ENCODE results near the gene SSC4D. TPM values are rescaled to one million over a fixed set of nuclear protein-coding genes. Genes with fewer than 3 reads are reported as not detected.

Gene SSC4D
- total RNA-seq (2022; extraction: Qiagen RNA extraction; ENCODE audit: low read depth) = 0.96 to 1.4 TPM (median 1.2 TPM) in 5 replicates

DNA sequence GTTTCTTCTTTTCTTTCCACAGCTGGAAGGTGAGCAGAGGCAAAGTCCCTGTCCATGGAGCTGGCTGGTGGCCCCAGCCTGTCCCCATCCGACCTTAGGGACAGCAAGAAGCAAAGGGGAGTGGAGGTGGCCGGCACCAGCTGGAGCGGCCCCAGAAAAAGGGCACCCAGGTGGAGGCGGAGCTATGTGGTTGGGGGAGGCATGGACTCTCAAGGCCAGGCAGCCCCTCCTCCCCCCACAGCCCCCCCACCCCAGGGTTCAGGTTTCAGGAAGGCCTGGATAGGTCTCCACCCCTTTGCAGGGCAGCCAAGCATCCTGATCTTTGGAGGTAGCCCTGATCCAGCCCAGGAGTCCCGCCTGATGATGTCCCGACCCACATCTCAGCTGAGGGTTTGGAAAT, at the start of gene SSC4D:
Gene SSC4D (minus strand): TSS at position 161 of the 400 bp plus-strand sequence. CDS start 5,258 bp downstream, outside the sequence.

DNA sequence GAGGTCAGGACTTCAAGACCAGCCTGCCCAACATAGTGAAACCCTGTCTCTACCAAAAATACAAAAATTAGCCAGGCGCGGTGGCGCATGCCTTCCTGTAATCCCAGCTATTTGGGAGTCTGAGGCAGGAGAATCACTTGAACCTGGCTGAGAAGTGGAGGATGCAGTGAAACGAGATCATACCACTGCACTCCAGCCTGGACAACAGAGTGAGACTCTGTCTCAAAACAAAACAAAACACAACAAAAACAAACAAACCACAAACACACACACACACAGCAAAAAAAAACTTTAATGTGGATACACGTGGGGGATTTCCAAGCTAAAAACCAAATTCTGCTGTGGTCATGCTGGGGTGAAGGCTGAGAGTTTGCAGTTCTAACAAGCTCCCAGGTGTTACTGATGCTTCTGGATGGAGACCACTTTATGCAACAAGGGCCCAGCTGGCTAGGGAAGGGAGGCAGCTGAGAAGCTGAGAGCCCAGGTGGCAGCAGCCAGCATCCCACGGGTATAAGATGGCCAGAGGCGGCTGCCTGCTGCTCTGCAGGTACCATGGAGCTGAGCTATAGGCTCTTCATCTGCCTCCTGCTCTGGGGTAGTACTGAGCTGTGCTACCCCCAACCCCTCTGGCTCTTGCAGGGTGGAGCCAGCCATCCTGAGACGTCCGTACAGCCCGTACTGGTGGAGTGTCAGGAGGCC, 15.1 kb upstream of the SSC4D start, which contains the start of gene ZP3:
Gene ZP3 (plus strand): TSS at position 538 of the 699 bp plus-strand sequence. CDS start 15 bp downstream, at position 553.

DNA sequence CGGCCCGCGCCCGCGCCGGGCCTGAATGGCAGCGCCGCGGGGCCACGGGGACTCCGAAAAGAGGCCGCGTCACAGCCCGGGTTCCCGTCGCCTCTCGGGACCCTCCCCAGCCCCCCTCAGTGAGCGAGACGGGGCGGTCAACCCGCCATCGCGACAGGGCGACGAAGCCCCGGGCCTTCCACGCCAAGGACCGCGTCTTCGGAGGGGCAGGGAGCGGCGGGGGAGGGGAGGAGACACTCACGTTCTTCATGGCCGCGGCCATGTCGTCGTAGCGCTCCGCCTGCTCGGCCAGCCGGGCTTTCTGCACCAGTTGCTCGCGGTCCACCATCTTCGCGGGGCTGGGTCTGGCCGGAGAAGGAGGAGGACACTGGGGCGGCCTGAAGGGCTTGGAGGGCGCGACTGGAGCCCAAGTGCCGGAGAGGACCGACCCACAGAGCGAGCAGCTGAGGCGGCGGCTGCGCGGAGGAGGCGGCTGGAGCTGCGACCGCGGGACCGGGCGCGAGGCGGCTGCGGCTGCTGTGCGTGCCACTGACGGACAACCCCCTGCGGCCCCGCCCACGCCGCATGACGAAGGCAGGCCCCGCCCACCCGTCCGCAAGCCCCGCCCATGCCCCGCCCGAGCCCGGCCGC, 50.9 kb downstream of the SSC4D start, which contains the start of gene YWHAG:
Gene YWHAG (minus strand): TSS at position 511 of the 630 bp plus-strand sequence. CDS start 183 bp downstream, at position 328.

Other genes starting within 250 kb of the SSC4D start
- 5.9 to 8.0 TPM (median 6.7 TPM) in 5 replicates for gene SRRM3, start 207.8 kb downstream of the SSC4D start, total RNA-seq (2022; extraction: Qiagen RNA extraction; ENCODE audit: low read depth)
- 667 to 1,061 TPM (median 898 TPM) in 5 replicates for gene HSPB1, start 107.0 kb downstream of the SSC4D start, total RNA-seq (2022; extraction: Qiagen RNA extraction; ENCODE audit: low read depth)
- gene YWHAG, start 50.7 kb downstream of the SSC4D start, total RNA-seq (2022; extraction: Qiagen RNA extraction; ENCODE audit: low read depth) = 239 to 276 TPM (median 250 TPM) in 5 replicates
- gene ZP3, start 15.3 kb upstream of the SSC4D start, total RNA-seq (2022; extraction: Qiagen RNA extraction; ENCODE audit: low read depth) = 17.1 to 22.9 TPM (median 17.7 TPM) in 5 replicates
- gene DTX2, start 52.0 kb upstream of the SSC4D start, total RNA-seq (2022; extraction: Qiagen RNA extraction; ENCODE audit: low read depth) = 39.4 to 49.9 TPM (median 41.1 TPM) in 5 replicates
- 10.4 to 20.2 TPM (median 18.3 TPM) in 5 replicates for gene UPK3B, start 100.9 kb upstream of the SSC4D start, total RNA-seq (2022; extraction: Qiagen RNA extraction; ENCODE audit: low read depth)
- 0.10 TPM in 1 of 5 replicates, not detected in the others for gene SPDYE16, start 133.6 kb upstream of the SSC4D start, total RNA-seq (2022; extraction: Qiagen RNA extraction; ENCODE audit: low read depth)
- gene POMZP3, start 217.6 kb upstream of the SSC4D start, total RNA-seq (2022; extraction: Qiagen RNA extraction; ENCODE audit: low read depth) = 23.1 to 25.2 TPM (median 24.9 TPM) in 5 replicates

Data from A549 treated with DMSO at 1 μM for 4 hours (cell line).